ENCODE results near the gene WASF2.

Gene WASF2

DNA sequence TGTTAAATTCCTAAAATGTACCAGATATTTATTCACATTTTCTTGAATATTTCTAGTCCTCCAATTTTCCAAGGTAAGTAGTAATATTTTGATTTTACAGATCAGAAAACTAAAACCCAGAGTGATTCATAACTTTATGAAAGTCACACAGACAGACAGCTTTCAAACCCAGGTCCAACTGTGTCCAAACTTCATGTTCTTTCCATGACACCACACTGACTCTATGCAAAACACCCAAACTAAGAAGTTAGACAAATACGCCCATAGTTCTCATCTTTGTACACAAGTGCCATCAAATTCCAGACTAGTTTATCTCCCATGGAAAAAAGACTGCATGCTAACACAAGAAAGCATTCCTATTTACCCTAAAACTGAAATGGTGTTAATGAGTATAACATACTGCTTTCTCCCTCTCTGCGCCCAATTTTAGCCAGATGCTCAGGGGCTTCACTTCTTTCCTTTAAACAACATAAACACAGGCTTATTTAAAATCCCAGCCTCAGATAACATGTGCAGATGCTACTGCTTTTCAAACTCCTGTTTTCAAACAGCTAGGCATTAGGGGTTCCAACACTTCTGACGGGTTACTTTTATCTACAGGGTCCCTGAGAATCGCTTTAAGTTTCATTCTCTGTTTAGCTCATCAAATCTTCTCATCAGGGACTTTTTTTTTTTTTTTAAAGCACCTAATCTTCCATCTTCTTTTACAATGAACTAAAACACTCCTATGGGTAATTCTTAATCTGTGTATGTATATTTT lies 44.6 kb downstream of the WASF2 start:
- no peaks in the 10 kb centered on the region for H3K9me3 ChIP-seq (ENCODE audit: severe bottlenecking)
- peaks cover 2% of the 10 kb centered on the region for H3K36me3 ChIP-seq
- no peak overlapping the region for H3K27ac ChIP-seq
- no peak overlapping the region for H3K4me3 ChIP-seq (ENCODE audit: low read depth, low read length)
- TF ChIP-seq, protein P1, sequence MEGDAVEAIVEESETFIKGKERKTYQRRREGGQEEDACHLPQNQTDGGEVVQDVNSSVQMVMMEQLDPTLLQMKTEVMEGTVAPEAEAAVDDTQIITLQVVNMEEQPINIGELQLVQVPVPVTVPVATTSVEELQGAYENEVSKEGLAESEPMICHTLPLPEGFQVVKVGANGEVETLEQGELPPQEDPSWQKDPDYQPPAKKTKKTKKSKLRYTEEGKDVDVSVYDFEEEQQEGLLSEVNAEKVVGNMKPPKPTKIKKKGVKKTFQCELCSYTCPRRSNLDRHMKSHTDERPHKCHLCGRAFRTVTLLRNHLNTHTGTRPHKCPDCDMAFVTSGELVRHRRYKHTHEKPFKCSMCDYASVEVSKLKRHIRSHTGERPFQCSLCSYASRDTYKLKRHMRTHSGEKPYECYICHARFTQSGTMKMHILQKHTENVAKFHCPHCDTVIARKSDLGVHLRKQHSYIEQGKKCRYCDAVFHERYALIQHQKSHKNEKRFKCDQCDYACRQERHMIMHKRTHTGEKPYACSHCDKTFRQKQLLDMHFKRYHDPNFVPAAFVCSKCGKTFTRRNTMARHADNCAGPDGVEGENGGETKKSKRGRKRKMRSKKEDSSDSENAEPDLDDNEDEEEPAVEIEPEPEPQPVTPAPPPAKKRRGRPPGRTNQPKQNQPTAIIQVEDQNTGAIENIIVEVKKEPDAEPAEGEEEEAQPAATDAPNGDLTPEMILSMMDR (IDR thresholded peaks at IDR 0.05; ENCODE audit: low read depth, low read length): no peak
- no peak for DNase-seq
- no peaks in the 10 kb centered on the region for H3K27me3 ChIP-seq (ENCODE audit: insufficient read depth, low read depth, severe bottlenecking)

GRCh38 chr1:27444632-27445031 lies 45.3 kb downstream of the WASF2 start:
- peaks cover 4% of the 10 kb centered on the region for H3K36me3 ChIP-seq
- TF ChIP-seq, protein P1 (IDR thresholded peaks at IDR 0.05; ENCODE audit: low read depth, low read length): no peak
- H3K9me3 ChIP-seq (ENCODE audit: severe bottlenecking): no peaks in the 10 kb centered on the region
- H3K4me3 ChIP-seq (ENCODE audit: low read depth, low read length): no peak overlapping the region
- H3K27ac ChIP-seq: no peak overlapping the region
- no peaks in the 10 kb centered on the region for H3K27me3 ChIP-seq (ENCODE audit: insufficient read depth, low read depth, severe bottlenecking)
- DNase-seq: no peak

GRCh38 chr1:27439150-27439549 lies 50.8 kb downstream of the WASF2 start:
- no peaks in the 10 kb centered on the region for H3K9me3 ChIP-seq (ENCODE audit: severe bottlenecking)

GRCh38 chr1:27438621-27439061 lies 51.3 kb downstream of the WASF2 start:
- H3K9me3 ChIP-seq (ENCODE audit: severe bottlenecking): no peaks in the 10 kb centered on the region
- DNase-seq: no peak
- TF ChIP-seq, protein P1 (IDR thresholded peaks at IDR 0.05; ENCODE audit: low read depth, low read length): no peak
- H3K36me3 ChIP-seq: peaks cover 3% of the 10 kb centered on the region; the same call in 1 of the 2 replicates
- H3K27me3 ChIP-seq (ENCODE audit: insufficient read depth, low read depth, severe bottlenecking): no peaks in the 10 kb centered on the region
- no peak overlapping the region for H3K27ac ChIP-seq
- no peak overlapping the region for H3K4me3 ChIP-seq (ENCODE audit: low read depth, low read length)

More at GRCh38 chr1:27439150-27439549, 50.8 kb downstream of the WASF2 start:
- H3K4me3 ChIP-seq (ENCODE audit: low read depth, low read length): no peak overlapping the region
- DNase-seq: no peak
- TF ChIP-seq, protein P1 (IDR thresholded peaks at IDR 0.05; ENCODE audit: low read depth, low read length): no peak
- no peak overlapping the region for H3K27ac ChIP-seq
- H3K36me3 ChIP-seq: peaks cover 3% of the 10 kb centered on the region; the same call in 1 of the 2 replicates
- no peaks in the 10 kb centered on the region for H3K27me3 ChIP-seq (ENCODE audit: insufficient read depth, low read depth, severe bottlenecking)

GRCh38 chr1:27436204-27437159 lies 53.5 kb downstream of the WASF2 start:
- Histone ChIP-seq H3K4me3 (ENCODE audit: low read depth, low read length) (no peak overlapping the region), H3K27ac (no peak overlapping the region), H3K27me3 (ENCODE audit: insufficient read depth, low read depth, severe bottlenecking) (no peaks in the 10 kb centered on the region), H3K36me3 (peaks cover 3% of the 10 kb centered on the region; the same call in 1 of the 2 replicates), H3K9me3 (ENCODE audit: severe bottlenecking) (no peaks in the 10 kb centered on the region)
- DNase-seq: no peak
- TF ChIP-seq, protein P1 (IDR thresholded peaks at IDR 0.05; ENCODE audit: low read depth, low read length): no peak

All from WERI-Rb-1 (cell line).